DMS53 treated with DMSO at 0.1 percent for 48 hours (cell line): ENCODE results near the gene NSUN3.
"Not testable (repeated sequence)": the region's sequence is repeated elsewhere in the genome, so short reads cannot be mapped to it uniquely, and the experiment has no call there.

Experiments
- DNase-seq: peaks from one replicate; lab custom pipeline; 2025; ENCODE audit not compliant: unreplicated experiment; lab: John Stamatoyannopoulos, UW

Gene NSUN3

DNA sequence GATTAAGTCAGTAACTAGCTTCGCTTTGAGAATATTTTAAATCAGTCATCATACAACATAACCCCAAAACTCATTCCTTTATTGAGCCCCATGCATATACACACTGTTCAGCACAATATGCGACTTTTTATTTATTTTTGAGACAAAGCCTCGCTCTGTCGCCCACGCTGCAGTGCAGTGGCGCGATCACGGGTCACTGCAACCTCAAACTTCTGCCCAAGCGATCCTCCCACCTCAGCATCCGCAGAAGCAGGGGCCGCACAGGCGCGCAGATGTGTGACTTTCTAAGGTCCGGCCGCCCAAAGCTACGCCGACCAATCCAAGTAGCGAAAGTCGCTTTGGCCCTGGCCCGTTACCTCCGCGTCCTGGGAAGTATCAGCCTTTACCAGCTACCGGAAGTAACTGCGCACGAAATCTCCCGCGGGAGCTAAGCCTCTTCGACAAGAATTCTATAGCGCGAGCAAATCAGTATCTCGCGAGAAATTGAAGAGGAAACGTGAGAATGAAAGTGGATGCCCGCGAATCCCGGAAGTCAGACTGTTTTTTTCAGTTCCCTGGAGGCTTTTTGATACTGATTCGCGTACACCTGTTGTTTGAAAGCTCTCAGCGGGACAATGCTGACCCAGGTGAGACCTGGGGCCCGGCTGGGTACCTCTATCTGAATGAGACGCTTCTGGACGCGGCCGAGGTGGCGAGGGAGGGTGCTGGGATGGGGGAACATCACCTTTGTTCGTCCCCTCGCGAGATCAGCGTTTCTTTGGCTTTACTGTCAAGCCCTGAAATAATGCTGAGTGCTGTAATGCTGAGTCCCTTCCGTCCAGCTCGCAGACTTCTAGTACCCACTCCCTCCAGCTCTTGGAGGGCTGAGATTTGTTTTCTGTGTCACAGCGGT, at the start of gene NSUN3, which contains the start of gene DHFR2:
TSS of gene NSUN3 (plus strand) at position 549 of the 892 bp plus-strand sequence. CDS start at position 615, 66 bp downstream.
TSS of gene DHFR2 (minus strand) at position 404 of the 892 bp plus-strand sequence. CDS start 1,405 bp downstream, outside the sequence.
- DNase-seq: peak; percentile 94

DNA sequence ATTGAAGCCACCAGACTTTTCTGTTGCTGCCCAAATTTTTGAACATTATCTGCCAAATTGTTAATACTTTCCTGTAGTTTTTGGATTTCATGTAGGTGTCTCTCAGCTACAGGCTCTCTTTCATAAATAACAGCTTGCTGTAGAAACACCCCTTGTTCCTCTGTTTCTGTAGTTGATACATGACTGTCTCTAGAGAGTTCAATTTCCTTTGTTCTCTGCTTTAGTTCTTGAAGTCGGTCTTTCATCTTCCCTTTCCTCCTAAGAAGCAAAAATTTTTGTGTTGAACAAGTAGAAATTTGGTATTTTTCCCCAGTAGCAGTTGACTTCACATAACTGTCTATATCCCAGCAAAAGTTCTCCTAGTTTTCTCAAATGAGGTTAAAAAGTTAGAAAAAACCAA, 47.8 kb upstream of the NSUN3 start:
- no peak for DNase-seq

- no peak for DNase-seq
Measured at GRCh38 chr3:94019659-94020058, 43.2 kb upstream of the NSUN3 start.

- no peak for DNase-seq
Measured at GRCh38 chr3:94020293-94020692, 42.6 kb upstream of the NSUN3 start.

- no peak for DNase-seq
Measured at GRCh38 chr3:94024385-94024784, 38.5 kb upstream of the NSUN3 start.

DNA sequence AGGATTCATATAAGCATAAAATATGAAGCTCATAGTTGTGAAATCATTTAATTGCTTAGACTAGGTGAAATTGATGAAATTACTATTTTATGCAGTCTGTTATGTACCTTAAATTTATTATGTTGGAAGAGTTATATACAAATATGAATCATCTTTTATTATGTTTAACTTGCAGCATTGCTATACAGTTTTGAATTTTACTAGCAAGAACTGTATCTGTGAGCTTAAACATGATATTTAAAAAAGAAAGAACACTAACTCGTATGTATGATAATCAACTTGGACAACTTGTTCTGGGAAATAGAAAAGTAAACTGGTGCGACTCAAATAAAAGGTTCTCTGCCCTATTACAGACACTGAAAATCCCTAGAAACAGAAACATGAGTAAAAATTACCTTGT, 36.2 kb upstream of the NSUN3 start:
- DNase-seq: no peak

DNA sequence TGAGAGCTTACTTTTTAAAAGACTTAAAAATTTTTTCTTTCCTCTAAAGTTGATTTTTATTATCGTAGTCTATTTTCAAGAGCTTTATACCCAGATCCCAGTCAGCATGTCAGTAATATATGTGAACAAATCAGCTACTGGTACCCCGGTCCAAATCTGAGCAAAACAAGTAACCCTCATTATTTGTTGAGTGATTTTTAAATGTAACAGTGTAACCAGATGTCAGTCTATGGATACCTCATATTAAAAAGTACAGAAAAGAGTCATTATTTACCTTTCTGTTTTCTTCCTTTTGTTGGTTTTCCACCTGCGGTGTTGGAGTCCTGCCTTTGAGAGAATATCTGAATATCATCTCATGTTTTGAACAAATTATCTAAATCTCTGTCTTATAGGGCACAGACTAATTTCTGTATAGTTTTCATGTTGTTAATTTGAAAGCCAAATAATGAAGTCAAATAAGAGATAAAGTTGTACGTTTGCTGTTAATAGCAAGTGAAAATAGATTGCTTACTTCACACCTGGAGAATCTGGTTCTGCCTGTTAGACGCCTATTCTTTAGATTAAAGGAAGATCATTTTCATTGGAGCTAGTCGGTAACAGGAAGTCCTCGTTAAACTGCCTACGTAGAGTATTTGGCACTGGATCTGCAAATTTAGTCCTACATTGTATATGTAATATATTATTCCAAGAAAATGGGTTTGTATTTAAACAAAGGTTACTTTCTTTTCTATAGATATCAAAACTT, 34.6 kb upstream of the NSUN3 start, which contains the start of gene STX19:
TSS of gene STX19 (minus strand) at position 505 of the 745 bp plus-strand sequence. CDS start 13,328 bp downstream, outside the sequence.
- peak; percentile 74 for DNase-seq

- DNase-seq: no peak
Measured at GRCh38 chr3:94036909-94037507, 25.9 kb upstream of the NSUN3 start.

DNA sequence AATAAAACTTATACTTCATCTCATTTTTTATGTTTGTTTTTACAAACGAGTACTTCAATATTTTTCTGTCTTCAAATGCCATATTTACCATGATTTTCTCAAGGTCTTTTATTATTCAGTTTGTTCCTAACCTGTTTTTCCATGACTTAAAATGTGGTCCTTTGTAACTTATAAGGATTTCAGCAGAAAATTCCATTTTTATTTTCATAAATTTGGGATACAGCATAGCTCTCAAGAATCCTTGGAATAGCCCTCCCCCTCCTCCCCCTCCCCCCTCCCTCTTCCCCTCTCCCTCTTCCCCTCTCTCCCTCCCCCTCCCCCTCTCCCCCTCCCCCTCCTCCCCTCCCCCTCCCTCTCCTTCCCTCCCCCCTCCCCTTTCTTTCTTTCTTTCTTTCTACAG, 19.6 kb upstream of the NSUN3 start:
- no peak for DNase-seq

- DNase-seq: not testable (repeated sequence)
Measured at GRCh38 chr3:94044100-94044936, 18.5 kb upstream of the NSUN3 start.

DNA sequence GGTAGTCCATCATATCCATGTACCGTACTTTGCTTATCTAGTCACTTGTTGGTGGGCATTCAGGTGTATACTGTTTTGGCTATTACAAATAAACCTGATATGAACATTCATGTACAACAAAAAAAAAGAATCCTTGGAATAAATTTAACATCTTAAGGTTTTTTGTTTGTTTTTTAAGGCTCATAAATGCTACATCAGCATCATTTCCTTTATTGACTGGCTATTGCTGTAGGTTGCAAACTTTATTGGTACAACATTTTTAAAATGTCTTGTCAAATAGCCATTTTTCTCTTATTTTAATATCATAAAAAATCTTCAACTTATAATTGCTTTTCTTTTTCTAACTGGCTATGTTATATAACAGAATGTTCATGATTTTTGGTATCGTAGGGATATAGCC, 16.3 kb upstream of the NSUN3 start:
- DNase-seq: no peak

DNA sequence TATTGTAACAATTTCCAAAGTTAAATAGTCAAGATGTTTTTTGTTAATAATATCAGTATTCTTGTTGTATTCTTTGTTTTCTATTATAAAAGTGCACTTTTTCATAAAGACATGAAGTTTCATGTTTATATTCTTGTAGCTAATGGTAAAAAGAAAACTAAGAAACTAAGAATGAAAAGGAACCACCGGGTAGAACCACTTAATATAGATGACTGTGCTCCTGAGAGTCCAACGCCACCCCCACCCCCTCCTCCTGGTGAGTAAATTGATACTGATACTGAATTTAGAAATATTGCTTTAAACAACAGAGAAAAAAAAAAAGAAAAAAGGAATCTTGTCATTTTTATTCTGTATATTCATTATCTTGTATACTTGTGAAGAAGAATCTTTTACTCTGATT, 13.6 kb upstream of the NSUN3 start:
- no peak for DNase-seq

DNA sequence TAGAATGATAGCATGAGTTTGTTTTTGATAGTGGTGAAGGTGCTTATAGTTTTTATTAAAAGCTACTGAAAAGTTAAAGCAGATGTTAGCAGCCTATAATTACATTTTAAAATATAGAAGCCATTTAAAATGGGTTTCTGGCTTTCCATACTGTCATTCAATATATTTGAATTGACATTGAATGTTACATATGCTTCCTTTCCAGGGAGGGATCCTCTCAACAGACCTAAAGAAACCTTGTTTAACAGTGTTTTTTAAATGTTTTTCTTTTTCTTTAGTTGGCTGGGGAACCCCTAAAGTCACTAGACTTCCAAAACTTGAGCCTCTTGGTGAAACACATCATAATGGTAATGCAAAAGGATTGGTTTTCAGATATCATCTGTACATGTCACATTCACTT, 12.3 kb upstream of the NSUN3 start:
- no peak for DNase-seq

- DNase-seq: no peak
Measured at GRCh38 chr3:94061297-94061696, 1.6 kb upstream of the NSUN3 start.

GRCh38 chr3:94063496-94064119, 747 bp downstream of the NSUN3 start:
- DNase-seq: no peak

- no peak for DNase-seq
Measured at GRCh38 chr3:94064243-94064860, 1.5 kb downstream of the NSUN3 start.

DNA sequence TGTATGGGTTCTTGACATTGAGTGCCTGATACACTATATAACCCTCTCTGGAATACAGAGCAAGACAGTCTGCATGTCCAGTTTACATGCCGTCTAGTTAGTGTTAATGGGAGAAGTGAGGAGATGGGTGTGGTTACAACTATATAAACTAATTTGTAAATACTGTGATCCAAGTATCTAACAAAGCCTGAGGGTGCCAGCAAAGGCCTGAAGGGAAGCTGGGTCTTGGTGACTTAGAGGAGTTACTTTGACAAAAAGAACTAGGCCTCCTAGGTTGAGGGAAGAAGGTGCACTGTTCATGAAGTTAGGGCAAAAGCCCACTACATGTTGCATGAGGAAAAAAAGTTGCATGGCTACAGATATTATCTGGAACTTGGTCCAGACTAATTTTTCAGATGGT, 2.3 kb downstream of the NSUN3 start:
- DNase-seq: no peak

- DNase-seq: no peak
Measured at GRCh38 chr3:94065819-94066480, 3.1 kb downstream of the NSUN3 start.
